CD14-positive monocyte (primary cell): ENCODE data around the gene KLHL24. TPM values are rescaled to one million over a fixed set of nuclear protein-coding genes. Genes with fewer than 3 reads are reported as not detected.
"Not testable (repeated sequence)": the region's sequence is repeated elsewhere in the genome, so short reads cannot be mapped to it uniquely, and the experiment has no call there.

Experiments used
- DNase-seq, 3 donors: peaks; one replicate each; pipeline ENCODE4 v3.0.0-alpha.2; 2011 to 2022
- H2AFZ ChIP-seq: 2 replicates; pipeline ENCODE4 v1.6.0; 2012; ENCODE audit warnings: mild to moderate bottlenecking, low read depth, low read length, inconsistent platforms; ENCODE audit not compliant: insufficient read depth, poor library complexity, severe bottlenecking
- H3K27ac ChIP-seq, 2 donors: 1 replicate in 1 of 2; 2 replicates in 1 of 2; pipeline ENCODE4 v1.5.1; 2012 to 2013; ENCODE audit warnings: low read length in 2 of 2, control low read depth in 1 of 2, inconsistent platforms in 1 of 2, low read depth in 1 of 2, mild to moderate bottlenecking in 1 of 2
- H3K27me3 ChIP-seq, 2 donors: one replicate each; pipeline versions ENCODE4 v1.6.0 to v1.6.1; 2011 to 2013; ENCODE audit warnings: low read length in 2 of 2; ENCODE audit not compliant: control insufficient read depth in 2 of 2, insufficient read depth in 2 of 2
- H3K36me3 ChIP-seq, 2 donors: replicated peaks in 1 of 2; 1 replicate in 1 of 2; 2 replicates in 1 of 2; pipeline versions ENCODE4 v1.5.1 to v1.6.1; 2012 to 2013; ENCODE audit warnings: low read length in 2 of 2, control low read depth in 1 of 2, inconsistent platforms in 1 of 2, mild to moderate bottlenecking in 1 of 2; ENCODE audit not compliant: insufficient read depth in 2 of 2, control insufficient read depth in 1 of 2
- H3K4me1 ChIP-seq, 2 donors: 1 replicate in 1 of 2; 2 replicates in 1 of 2; pipeline versions ENCODE4 v1.5.1 to v1.6.1; 2012 to 2013; ENCODE audit warnings: low read length in 2 of 2, control low read depth in 1 of 2, inconsistent platforms in 1 of 2, mild to moderate bottlenecking in 1 of 2, moderate library complexity in 1 of 2; ENCODE audit not compliant: insufficient read depth in 2 of 2, control insufficient read depth in 1 of 2
- H3K4me2 ChIP-seq: replicated peaks from 2 replicates; pipeline ENCODE3; 2012; ENCODE audit warnings: low read length, moderate library complexity, mild to moderate bottlenecking; ENCODE audit not compliant: poor library complexity, severe bottlenecking; ENCODE audit errors: extremely low read depth
- H3K4me3 ChIP-seq, 3 experiments: fragments of 200-600 bp in 1 of 3; sonication (generic) in 1 of 3; replicated peaks in 1 of 3; 1 replicate in 2 of 3; 2 replicates in 1 of 3; pipeline ENCODE4 v1.5.1; 2011 to 2013; ENCODE audit warnings: low read length in 3 of 3, mild to moderate bottlenecking in 3 of 3, control low read depth in 2 of 3, low read depth in 2 of 3, inconsistent platforms in 1 of 3, moderate library complexity in 1 of 3
- H3K79me2 ChIP-seq: 2 replicates; pipeline ENCODE4 v1.6.0; 2012; ENCODE audit warnings: mild to moderate bottlenecking, control low read depth, inconsistent platforms, low read length, moderate library complexity; ENCODE audit not compliant: insufficient read depth
- H3K9ac ChIP-seq: 2 replicates; pipeline ENCODE4 v1.6.0; 2017; ENCODE audit warnings: low read length, mild to moderate bottlenecking; ENCODE audit not compliant: insufficient read depth, poor library complexity, severe bottlenecking
- H3K9me3 ChIP-seq, 2 donors: replicated peaks in 1 of 2; 1 replicate in 1 of 2; 2 replicates in 1 of 2; pipeline versions ENCODE4 v1.5.1 to v1.6.1; 2012 to 2013; ENCODE audit warnings: low read length in 2 of 2, control low read depth in 1 of 2; ENCODE audit not compliant: control insufficient read depth in 1 of 2, insufficient read depth in 1 of 2
- H4K20me1 ChIP-seq: 2 replicates; pipeline ENCODE4 v1.6.0; 2012; ENCODE audit warnings: mild to moderate bottlenecking, low read length, control low read depth, moderate library complexity; ENCODE audit not compliant: insufficient read depth
- H3K27ac Mint-ChIP-seq, 7 donors: one replicate each; pipeline ENCODE4 v1.8.0; 2020; ENCODE audit warnings: mild to moderate bottlenecking in 7 of 7, mixed read lengths in 7 of 7, moderate library complexity in 6 of 7, inconsistent platforms in 2 of 7
- H3K27me3 Mint-ChIP-seq, 3 donors: one replicate each; pipeline ENCODE4 v1.8.0; 2021 to 2022; ENCODE audit warnings: low read depth in 3 of 3, mild to moderate bottlenecking in 3 of 3, mixed read lengths in 3 of 3, moderate library complexity in 3 of 3, inconsistent platforms in 1 of 3
- H3K36me3 Mint-ChIP-seq, 2 donors: one replicate each; pipeline ENCODE4 v1.8.0; 2020; ENCODE audit warnings: mixed read lengths in 2 of 2, inconsistent platforms in 1 of 2, mild to moderate bottlenecking in 1 of 2
- H3K4me1 Mint-ChIP-seq: one replicate; pipeline ENCODE4 v1.8.0; 2020; ENCODE audit warnings: mild to moderate bottlenecking, mixed read lengths
- H3K4me3 Mint-ChIP-seq, 2 donors: one replicate each; pipeline ENCODE4 v1.8.0; 2020; ENCODE audit warnings: mild to moderate bottlenecking in 2 of 2, mixed read lengths in 2 of 2, moderate library complexity in 1 of 2
- H3K9me3 Mint-ChIP-seq, 7 donors: one replicate each; pipeline ENCODE4 v1.8.0; 2020 to 2022; ENCODE audit warnings: mixed read lengths in 7 of 7, mild to moderate bottlenecking in 6 of 7, moderate library complexity in 6 of 7, inconsistent platforms in 2 of 7
- WGBS: methylation state at CpG from one replicate; pipeline ENCODE4 v1.1.5; 2013; ENCODE audit warnings: missing lambda C conversion rate; ENCODE audit not compliant: insufficient coverage; 5-methylcytosine and 5-hydroxymethylcytosine counted together
- intact Hi-C, 2 donors: fragments of 100-400 bp; cut with micrococcal nuclease; formaldehyde crosslinking; loops; one replicate each; pipeline versions ENCODE4 v1.15.0 to v1.15.1; 2023
- polyA plus RNA-seq, 3 donors: library from polyadenylated mRNA; depleted of rRNA in 1 of 3; unstranded in 2 of 3; stranded (reverse) in 1 of 3; fragments of 300-500 nt in 2 of 3; fragments of >200 nt in 1 of 3; fragmentation: Illumina TruSeq in 2 of 3; gene quantifications; 1 replicate in 2 of 3; 2 replicates in 1 of 3; pipeline ENCODE4 v1.2.3, GENCODE V29; 2012 to 2021
- TF ChIP-seq, protein P1 (sequence below): fragments of 200-600 bp; IDR thresholded peaks from one replicate; pipeline ENCODE4 v1.8.0; 2022; ENCODE audit warnings: antibody characterized with exemption, mild to moderate bottlenecking

Gene KLHL24
- polyA plus RNA-seq, 3 donors = 24.1 to 31.7 (median 31.4) TPM

DNA sequence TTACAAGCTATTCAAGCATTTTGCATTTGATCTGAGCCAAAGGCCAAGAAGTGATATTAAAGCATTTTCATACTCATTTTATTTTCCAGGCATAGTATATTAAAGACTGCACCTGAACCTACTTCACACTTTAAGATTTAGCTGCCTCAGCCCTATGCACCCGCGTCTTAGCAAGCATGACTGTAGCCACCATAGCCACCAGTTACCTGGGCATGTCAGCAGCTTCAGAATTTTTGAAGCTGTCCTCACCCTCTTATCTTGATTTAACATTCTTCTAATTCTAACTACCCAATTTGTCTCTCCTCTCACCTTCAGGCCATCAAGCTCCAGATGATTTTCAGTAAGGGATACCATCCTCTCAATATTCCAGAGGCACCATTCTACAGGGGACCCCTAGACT lies 40.8 kb upstream of the KLHL24 start:
- H3K9me3 Mint-ChIP-seq = peaks cover 11 to 24% (median 17%) of the 10 kb centered on the region in 7 donors
- no peak overlapping the region for H3K27ac ChIP-seq
- no peak overlapping the region for H3K4me3 Mint-ChIP-seq
- intact Hi-C loops = no loop called here
- peaks cover 0 to 1% (median 0%) of the 10 kb centered on the region in 3 donors for H3K27me3 Mint-ChIP-seq
- H3K9ac ChIP-seq = no peak overlapping the region
- no peak for DNase-seq
- peaks cover 0 to 9% of the 10 kb centered on the region in 2 donors for H3K9me3 ChIP-seq
- WGBS = 100% methylated on average over 2 of the region's 2 CpGs
- no peaks in the 10 kb centered on the region for H3K36me3 ChIP-seq
- H3K36me3 Mint-ChIP-seq = peaks cover 0 to 2% of the 10 kb centered on the region in 2 donors
- no peaks in the 10 kb centered on the region for H3K79me2 ChIP-seq
- H4K20me1 ChIP-seq = no peaks in the 10 kb centered on the region
- H3K27me3 ChIP-seq = no peaks in the 10 kb centered on the region
- TF ChIP-seq, protein P1, sequence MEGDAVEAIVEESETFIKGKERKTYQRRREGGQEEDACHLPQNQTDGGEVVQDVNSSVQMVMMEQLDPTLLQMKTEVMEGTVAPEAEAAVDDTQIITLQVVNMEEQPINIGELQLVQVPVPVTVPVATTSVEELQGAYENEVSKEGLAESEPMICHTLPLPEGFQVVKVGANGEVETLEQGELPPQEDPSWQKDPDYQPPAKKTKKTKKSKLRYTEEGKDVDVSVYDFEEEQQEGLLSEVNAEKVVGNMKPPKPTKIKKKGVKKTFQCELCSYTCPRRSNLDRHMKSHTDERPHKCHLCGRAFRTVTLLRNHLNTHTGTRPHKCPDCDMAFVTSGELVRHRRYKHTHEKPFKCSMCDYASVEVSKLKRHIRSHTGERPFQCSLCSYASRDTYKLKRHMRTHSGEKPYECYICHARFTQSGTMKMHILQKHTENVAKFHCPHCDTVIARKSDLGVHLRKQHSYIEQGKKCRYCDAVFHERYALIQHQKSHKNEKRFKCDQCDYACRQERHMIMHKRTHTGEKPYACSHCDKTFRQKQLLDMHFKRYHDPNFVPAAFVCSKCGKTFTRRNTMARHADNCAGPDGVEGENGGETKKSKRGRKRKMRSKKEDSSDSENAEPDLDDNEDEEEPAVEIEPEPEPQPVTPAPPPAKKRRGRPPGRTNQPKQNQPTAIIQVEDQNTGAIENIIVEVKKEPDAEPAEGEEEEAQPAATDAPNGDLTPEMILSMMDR = no peak
- peaks cover 15% of the 10 kb centered on the region for H3K4me1 Mint-ChIP-seq
- H3K4me1 ChIP-seq = peaks cover 9 to 11% of the 10 kb centered on the region in 2 donors
- H2AFZ ChIP-seq = no peak overlapping the region
- no peak overlapping the region for H3K4me3 ChIP-seq
- no peak overlapping the region for H3K27ac Mint-ChIP-seq
- H3K4me2 ChIP-seq = no peak overlapping the region

DNA sequence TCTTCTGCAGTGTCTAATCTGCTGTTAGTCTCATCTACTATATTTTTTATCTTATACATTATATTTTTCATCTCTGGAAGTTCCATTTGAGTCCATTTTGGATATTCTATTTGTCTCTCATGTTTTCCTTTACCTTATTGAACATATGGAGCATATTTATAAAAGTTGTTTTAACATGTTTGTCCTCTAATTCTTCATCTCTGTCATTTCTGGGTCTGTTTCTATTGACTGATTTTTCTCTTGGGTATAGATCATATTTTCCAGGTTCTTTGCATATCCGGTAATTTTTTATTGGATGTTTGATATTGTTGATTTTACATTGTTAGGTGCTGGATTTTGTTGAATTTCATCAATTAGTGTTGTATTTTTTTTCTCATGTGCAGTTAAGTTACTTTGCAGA lies 37.5 kb upstream of the KLHL24 start:
- Histone ChIP-seq H3K36me3 (no peaks in the 10 kb centered on the region), H3K4me1 (no peaks in the 10 kb centered on the region), H2AFZ (no peak overlapping the region), H3K27ac (no peak overlapping the region), H3K27me3 (no peaks in the 10 kb centered on the region), H3K9ac (no peak overlapping the region), H3K9me3 (peaks cover 0 to 9% of the 10 kb centered on the region in 2 donors), H4K20me1 (no peaks in the 10 kb centered on the region), H3K4me2 (no peak overlapping the region), H3K79me2 (no peaks in the 10 kb centered on the region), H3K4me3 (no peak overlapping the region)
- Mint-ChIP-seq H3K27me3 (peaks cover 0 to 2% (median 1%) of the 10 kb centered on the region in 3 donors), H3K4me3 (no peak overlapping the region), H3K27ac (no peak overlapping the region), H3K36me3 (peaks cover 0 to 2% of the 10 kb centered on the region in 2 donors), H3K4me1 (no peaks in the 10 kb centered on the region), H3K9me3 (peaks cover 11 to 24% (median 17%) of the 10 kb centered on the region in 7 donors)
- DNase-seq = no peak
- no CpG with 5 or more reads among the region's 1 CpG for WGBS
- intact Hi-C loops = no loop called here
- TF ChIP-seq, protein P1 = no peak

DNA sequence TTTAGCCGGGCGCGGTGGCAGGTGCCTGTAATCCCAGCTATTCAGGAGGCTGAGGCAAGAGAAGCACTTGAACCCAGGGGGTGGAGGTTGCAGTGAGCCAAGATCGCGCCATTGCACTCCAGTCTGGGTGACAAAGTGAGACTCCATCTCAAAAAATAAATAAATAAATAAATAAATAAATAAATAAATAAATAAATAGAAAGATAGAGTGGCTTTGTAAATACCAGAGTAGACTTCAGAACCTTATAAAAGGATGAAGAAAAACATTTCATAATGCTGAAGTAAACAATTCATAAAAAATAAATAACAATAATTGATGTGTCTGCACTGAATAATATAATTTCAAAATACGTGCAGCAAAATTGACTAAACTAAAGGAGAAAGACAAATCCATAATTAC lies 24.1 kb upstream of the KLHL24 start:
- H3K27me3 ChIP-seq, H3K4me3 Mint-ChIP-seq, intact Hi-C loops, H3K27me3 Mint-ChIP-seq, H3K4me2 ChIP-seq, H3K9me3 ChIP-seq, H3K9me3 Mint-ChIP-seq, H3K4me1 ChIP-seq, H3K9ac ChIP-seq, DNase-seq, H3K79me2 ChIP-seq, H3K27ac ChIP-seq, H3K27ac Mint-ChIP-seq, H3K36me3 Mint-ChIP-seq, H3K4me1 Mint-ChIP-seq, H4K20me1 ChIP-seq, H3K4me3 ChIP-seq, H2AFZ ChIP-seq, H3K36me3 ChIP-seq: not testable (repeated sequence)
- 100% methylated on average over 3 of the region's 6 CpGs for WGBS
